GM12801 (cell line): ENCODE measurements around the gene CROCC2.

ENCODE experiments used
- TF ChIP-seq, protein P1 (sequence below): IDR thresholded peaks from one replicate; pipeline ENCODE4 v1.5.1; 2011; ENCODE audit warnings: control low read depth; ENCODE audit not compliant: insufficient read length; ENCODE audit errors: extremely low read depth

The CROCC2 gene

DNA sequence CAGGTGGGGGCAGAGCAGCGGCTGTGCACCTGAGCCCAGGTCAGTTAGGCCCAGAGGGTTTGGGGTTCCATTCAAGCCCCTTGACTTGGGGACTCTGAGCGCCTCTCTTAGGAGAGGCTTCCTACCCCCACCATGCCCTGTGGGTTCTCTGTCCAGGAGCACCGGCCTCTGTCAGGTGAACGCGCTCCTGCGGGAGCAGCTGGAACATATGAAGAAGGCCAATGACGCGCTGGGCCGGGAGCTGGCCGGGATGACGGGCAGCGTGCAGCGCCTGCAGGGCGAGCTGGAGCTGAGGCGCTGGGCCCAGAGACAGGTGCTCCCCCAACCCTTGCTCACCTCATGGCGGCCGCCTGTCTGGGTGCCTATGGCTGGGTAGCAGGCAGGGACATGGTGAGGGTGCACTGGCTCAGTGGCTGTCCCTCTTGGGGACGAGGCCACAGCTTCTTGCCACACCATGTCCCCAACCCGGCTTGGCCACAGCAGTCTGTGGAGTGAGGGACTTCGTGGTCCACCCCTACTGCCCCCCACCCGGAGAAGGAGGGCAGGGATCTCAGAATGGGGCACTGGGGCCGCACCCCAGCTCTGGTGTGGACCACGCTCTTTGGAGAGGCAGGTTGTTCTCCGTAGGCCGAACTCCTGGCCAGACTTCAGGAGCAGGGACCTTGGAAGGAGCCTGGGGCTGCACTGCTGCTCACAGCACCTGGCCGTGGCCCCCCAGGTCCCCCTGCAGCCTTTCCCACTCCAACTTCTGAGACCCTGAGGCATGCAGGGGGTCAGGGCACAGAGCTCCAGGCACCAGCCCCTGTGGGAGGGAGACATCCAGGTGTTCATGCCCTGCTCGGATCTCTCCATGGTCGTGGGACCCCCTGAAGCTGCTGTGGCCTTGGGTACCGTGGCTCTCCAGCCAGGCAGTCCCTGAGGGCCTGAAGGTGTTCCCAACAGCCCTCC is 19.7 kb downstream of the CROCC2 start:
- TF ChIP-seq, protein P1, sequence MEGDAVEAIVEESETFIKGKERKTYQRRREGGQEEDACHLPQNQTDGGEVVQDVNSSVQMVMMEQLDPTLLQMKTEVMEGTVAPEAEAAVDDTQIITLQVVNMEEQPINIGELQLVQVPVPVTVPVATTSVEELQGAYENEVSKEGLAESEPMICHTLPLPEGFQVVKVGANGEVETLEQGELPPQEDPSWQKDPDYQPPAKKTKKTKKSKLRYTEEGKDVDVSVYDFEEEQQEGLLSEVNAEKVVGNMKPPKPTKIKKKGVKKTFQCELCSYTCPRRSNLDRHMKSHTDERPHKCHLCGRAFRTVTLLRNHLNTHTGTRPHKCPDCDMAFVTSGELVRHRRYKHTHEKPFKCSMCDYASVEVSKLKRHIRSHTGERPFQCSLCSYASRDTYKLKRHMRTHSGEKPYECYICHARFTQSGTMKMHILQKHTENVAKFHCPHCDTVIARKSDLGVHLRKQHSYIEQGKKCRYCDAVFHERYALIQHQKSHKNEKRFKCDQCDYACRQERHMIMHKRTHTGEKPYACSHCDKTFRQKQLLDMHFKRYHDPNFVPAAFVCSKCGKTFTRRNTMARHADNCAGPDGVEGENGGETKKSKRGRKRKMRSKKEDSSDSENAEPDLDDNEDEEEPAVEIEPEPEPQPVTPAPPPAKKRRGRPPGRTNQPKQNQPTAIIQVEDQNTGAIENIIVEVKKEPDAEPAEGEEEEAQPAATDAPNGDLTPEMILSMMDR = no peak

DNA sequence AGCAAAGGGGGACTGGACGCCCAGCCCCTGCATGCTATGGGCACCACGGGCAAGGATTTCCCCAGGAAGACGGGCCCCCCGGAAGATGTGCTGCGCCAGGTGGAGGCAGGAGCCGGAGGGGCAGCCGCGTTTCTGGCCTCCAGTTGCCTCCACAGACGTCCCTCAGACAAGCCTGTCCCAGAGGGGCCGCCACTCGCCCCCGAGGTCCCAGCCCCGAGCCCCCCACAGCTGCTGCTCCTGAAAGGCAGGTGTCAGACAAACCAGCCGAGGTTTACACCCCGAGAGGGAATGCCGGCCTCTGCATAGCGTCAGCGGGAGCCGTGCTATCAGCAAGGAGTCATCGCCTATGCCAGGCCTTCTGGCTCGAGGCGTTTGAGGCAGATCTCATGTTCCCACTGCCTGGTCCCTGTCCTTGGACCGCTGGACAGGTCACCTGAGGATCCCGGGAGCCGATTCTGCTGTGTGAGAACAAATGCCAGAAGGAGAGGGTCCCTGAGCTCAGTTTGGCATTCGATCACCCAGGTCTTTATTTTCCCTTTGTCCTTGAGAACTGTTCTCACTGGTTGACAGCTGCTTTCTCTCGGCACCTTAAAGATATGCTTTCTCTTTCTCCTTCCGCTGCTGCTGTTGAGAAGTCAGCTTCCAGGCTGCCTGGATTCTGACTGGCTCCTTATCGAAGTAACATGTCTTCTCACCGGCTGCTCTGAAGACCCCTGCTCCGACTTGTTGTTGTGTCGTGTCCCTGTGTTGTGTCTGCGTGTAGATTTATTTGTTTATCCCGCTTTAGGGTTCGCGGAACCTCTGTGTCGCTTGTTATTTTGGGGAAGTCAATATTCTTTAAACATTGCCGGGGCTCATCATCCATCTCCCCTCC is 20.6 kb downstream of the CROCC2 start:
- TF ChIP-seq, protein P1 = no peak

DNA sequence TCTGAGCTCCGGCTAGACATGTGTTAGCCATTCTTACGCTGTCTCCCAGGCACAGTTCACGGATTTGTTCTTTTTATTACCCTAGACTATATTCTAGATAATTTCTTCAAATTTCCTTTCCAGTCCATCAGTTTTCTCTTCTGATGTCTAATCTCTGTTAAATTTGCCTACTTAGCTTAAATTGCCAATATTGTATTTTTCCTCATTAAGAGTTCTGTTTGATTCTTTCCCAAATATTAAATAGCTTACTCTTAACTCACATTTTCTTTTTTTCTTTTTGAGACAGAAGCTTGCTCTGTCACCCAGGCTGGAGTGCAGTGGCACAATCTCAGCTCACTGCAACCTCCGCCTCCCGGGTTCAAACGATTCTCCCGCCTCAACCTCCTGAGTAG is 21.2 kb downstream of the CROCC2 start:
- TF ChIP-seq, protein P1 = no peak

DNA sequence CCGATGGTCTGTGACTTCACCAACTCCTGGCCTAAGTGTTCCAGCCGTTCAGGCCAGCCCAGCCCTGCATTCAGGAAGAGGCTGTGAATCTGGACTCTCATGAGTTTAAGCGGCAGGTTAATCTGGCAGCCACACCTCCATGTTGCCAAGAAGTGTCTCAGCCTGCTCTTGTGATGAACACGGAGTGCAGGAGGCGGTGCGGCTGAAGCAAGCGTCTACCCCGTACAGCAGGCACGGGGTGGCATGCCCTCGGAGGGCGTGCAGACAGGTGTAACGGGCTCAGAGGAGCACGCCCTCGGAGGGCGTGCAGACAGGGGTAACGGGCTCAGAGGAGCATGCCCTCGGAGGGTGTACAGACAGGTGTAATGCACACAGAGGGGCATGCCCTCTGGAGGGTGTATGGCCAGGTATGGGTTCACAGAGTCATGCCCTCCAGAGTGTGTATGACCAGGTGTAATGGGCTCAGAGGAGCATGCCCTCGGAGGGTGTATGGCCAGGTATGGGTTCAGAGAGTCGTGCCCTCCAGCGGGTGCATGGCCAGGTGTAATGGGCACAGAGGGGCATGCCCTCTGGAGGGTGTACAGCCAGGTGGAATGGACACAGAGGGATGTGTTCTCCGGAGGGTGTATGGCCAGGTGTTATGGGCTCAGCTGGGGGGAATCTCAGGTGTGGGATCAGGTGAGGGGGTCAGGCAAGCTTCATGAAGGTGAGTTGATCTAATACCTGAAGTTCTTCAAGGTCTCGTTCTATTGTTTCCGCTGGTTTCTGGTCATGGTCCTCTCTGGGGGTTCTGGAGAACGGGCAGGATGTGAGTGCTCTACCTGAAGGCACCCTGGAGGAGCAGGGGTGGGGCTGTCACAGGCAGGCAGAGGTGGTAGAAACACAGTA is 22.6 kb downstream of the CROCC2 start:
- TF ChIP-seq, protein P1 = no peak

DNA sequence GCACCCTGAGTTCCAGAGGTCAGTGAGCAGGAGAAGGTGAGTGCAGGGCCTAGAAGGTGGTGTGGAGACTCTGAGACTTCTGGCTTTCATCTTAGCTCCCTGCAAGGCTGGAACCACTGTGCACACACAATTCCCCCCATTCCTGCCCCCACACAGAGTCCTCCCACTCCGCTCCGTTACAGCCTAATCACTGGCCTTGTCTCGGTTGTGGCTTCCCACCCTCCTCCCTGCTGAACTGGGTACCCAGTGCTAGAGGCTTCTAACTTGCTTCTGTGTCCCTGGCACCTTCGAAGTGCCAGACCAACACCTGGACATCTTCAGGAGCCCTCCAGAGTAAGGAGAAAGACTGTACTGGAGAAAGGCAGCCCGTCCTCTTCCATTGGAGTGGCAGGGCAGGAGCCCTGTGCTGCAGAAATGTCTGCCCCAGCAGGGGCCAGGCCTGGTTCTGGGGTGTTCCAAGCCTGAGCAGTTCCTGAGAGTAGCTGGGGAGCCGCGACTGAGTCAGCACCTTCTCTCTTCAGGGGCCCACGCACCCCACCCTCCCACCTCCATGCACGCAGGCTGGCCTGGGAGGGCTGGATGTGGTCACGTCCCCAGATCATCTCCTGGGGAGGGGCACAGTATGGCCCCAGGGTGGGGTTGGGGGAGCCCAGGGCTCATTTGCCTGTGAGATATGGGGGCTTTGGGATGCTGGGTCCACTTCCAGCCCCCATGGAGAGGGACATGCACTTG is 23.4 kb downstream of the CROCC2 start:
- TF ChIP-seq, protein P1 = no peak

DNA sequence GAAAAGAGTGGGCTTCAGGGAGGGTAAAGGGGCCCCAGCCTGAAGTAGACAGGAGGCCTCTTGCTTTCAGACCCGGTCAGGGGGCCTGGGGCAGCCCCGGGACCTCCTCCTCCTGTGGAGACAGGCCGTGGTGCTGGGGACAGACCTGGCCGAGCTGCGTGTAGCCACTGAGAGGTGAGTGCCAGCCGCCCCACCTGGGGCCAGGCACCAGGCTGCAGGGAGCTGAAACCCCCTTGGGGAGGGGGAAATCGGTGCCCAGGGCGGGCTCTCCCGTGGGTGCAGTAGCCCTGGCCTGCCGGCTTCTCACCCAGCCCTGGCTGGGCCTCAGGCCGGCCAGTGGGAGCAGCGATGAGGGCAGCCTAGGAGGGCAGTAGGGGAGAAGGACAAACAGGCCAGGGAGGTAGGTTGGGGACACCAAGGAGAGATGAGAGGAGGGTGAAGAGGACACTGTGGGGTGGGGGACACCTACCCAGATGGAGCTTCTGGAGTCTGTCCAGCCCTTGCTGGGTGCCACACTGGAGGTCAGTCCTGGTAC is 24.0 kb downstream of the CROCC2 start:
- TF ChIP-seq, protein P1 = no peak
